ENCODE results near the gene PARD3.

Gene PARD3

GRCh38 chr10:34593374-34593890, 221.7 kb downstream of the PARD3 start:
- Histone ChIP-seq H3K4me3 (ENCODE audit: insufficient read depth, low read length, poor library complexity, severe bottlenecking) (no peak overlapping the region), H3K9me2 (replicated peaks; ENCODE audit: insufficient read depth, low read length) (no peaks in the 10 kb centered on the region), H3K36me3 (ENCODE audit: low read length) (no peaks in the 10 kb centered on the region), H3K4me2 (ENCODE audit: low read depth, low read length, poor library complexity, severe bottlenecking) (no peak overlapping the region), H3K79me2 (ENCODE audit: insufficient read depth, low read length) (no peaks in the 10 kb centered on the region), H3K27ac (ENCODE audit: low read depth, low read length) (no peak overlapping the region), H3K9ac (ENCODE audit: low read length) (no peak overlapping the region), H2AFZ (ENCODE audit: low read depth, low read length, severe bottlenecking) (no peak overlapping the region), H3K27me3 (ENCODE audit: low read length) (no peaks in the 10 kb centered on the region), H4K20me1 (ENCODE audit: low read depth, low read length) (no peaks in the 10 kb centered on the region), H3F3A (ENCODE audit: insufficient read depth) (no peaks in the 10 kb centered on the region), H3K9me3 (ENCODE audit: insufficient read depth, low read length) (no peaks in the 10 kb centered on the region)
- TF ChIP-seq CTCF (IDR thresholded peaks at IDR 0.05; ENCODE audit: insufficient read depth, low read length, poor library complexity, severe bottlenecking) = no peak
- no peak for TF ChIP-seq EZH2phosphoT487 (conservative IDR thresholded peaks at IDR 0.05; ENCODE audit: low read length)

- no peak overlapping the region for H3K27ac ChIP-seq (ENCODE audit: low read depth, low read length)
- no peak overlapping the region for H2AFZ ChIP-seq (ENCODE audit: low read depth, low read length, severe bottlenecking)
- H3K4me3 ChIP-seq (ENCODE audit: insufficient read depth, low read length, poor library complexity, severe bottlenecking) = no peak overlapping the region
- TF ChIP-seq EZH2phosphoT487 (conservative IDR thresholded peaks at IDR 0.05; ENCODE audit: low read length) = no peak
- H3K9me3 ChIP-seq (ENCODE audit: insufficient read depth, low read length) = no peaks in the 10 kb centered on the region
- H3K9me2 ChIP-seq (replicated peaks; ENCODE audit: insufficient read depth, low read length) = no peaks in the 10 kb centered on the region
- no peaks in the 10 kb centered on the region for H3K27me3 ChIP-seq (ENCODE audit: low read length)
- no peaks in the 10 kb centered on the region for H3F3A ChIP-seq (ENCODE audit: insufficient read depth)
- H3K36me3 ChIP-seq (ENCODE audit: low read length) = no peaks in the 10 kb centered on the region
- no peaks in the 10 kb centered on the region for H4K20me1 ChIP-seq (ENCODE audit: low read depth, low read length)
- no peaks in the 10 kb centered on the region for H3K79me2 ChIP-seq (ENCODE audit: insufficient read depth, low read length)
- no peak overlapping the region for H3K9ac ChIP-seq (ENCODE audit: low read length)
- H3K4me2 ChIP-seq (ENCODE audit: low read depth, low read length, poor library complexity, severe bottlenecking) = no peak overlapping the region
Observed at GRCh38 chr10:34590793-34591192, 224.3 kb downstream of the PARD3 start.

DNA sequence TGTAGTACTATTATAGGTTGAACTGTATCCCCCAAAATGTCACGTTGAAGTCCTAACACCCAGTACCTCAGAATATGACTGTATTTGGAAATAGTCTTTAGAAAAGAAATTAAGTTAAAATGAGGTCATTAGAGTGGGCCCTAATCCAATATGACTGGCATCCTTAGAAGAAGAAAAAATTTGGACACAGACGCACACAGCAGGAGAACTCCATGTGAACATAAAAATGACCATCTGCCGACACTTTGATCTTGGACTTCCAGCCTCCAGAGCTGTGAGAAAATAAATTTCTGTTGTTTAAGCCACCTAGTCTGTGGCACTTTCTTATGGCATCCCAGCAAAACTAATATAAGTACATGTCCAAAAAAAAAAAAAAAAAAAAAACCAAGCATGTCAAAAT, 225.8 kb downstream of the PARD3 start:
- Histone ChIP-seq H3K9ac (ENCODE audit: low read length) (no peak overlapping the region), H2AFZ (ENCODE audit: low read depth, low read length, severe bottlenecking) (no peak overlapping the region), H3F3A (ENCODE audit: insufficient read depth) (no peaks in the 10 kb centered on the region), H3K4me2 (ENCODE audit: low read depth, low read length, poor library complexity, severe bottlenecking) (no peak overlapping the region), H3K79me2 (ENCODE audit: insufficient read depth, low read length) (no peaks in the 10 kb centered on the region), H4K20me1 (ENCODE audit: low read depth, low read length) (no peaks in the 10 kb centered on the region), H3K27me3 (ENCODE audit: low read length) (no peaks in the 10 kb centered on the region), H3K9me2 (replicated peaks; ENCODE audit: insufficient read depth, low read length) (no peaks in the 10 kb centered on the region), H3K27ac (ENCODE audit: low read depth, low read length) (no peak overlapping the region), H3K9me3 (ENCODE audit: insufficient read depth, low read length) (no peaks in the 10 kb centered on the region), H3K4me3 (ENCODE audit: insufficient read depth, low read length, poor library complexity, severe bottlenecking) (no peak overlapping the region), H3K36me3 (ENCODE audit: low read length) (no peaks in the 10 kb centered on the region)
- TF ChIP-seq EZH2phosphoT487 (conservative IDR thresholded peaks at IDR 0.05; ENCODE audit: low read length) (no peak), CTCF (IDR thresholded peaks at IDR 0.05; ENCODE audit: insufficient read depth, low read length, poor library complexity, severe bottlenecking) (no peak)

DNA sequence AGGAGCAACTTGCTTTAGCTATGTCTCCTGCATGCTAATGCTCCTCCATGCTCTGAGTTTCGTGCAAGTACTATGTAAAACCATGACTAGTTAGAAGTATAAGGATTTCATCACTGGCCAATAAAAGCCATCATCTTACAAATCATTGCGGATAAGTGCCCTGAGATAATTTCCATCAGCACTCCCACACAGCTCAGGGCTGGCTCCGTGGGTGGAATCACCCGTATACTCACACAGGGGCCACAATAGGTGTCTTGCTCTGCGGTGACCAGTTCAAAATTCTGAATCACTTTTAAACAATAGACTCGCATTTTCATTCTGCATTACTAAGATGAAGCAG, 227.4 kb downstream of the PARD3 start:
- H3K9me2 ChIP-seq (replicated peaks; ENCODE audit: insufficient read depth, low read length) = no peaks in the 10 kb centered on the region
- no peak overlapping the region for H2AFZ ChIP-seq (ENCODE audit: low read depth, low read length, severe bottlenecking)
- no peak overlapping the region for H3K9ac ChIP-seq (ENCODE audit: low read length)
- no peaks in the 10 kb centered on the region for H3F3A ChIP-seq (ENCODE audit: insufficient read depth)
- no peak overlapping the region for H3K4me2 ChIP-seq (ENCODE audit: low read depth, low read length, poor library complexity, severe bottlenecking)
- TF ChIP-seq EZH2phosphoT487 (conservative IDR thresholded peaks at IDR 0.05; ENCODE audit: low read length) (no peak), CTCF (IDR thresholded peaks at IDR 0.05; ENCODE audit: insufficient read depth, low read length, poor library complexity, severe bottlenecking) (no peak)
- H3K27ac ChIP-seq (ENCODE audit: low read depth, low read length) = no peak overlapping the region
- H3K4me3 ChIP-seq (ENCODE audit: insufficient read depth, low read length, poor library complexity, severe bottlenecking) = no peak overlapping the region
- H3K79me2 ChIP-seq (ENCODE audit: insufficient read depth, low read length) = no peaks in the 10 kb centered on the region
- H3K9me3 ChIP-seq (ENCODE audit: insufficient read depth, low read length) = no peaks in the 10 kb centered on the region
- no peaks in the 10 kb centered on the region for H3K36me3 ChIP-seq (ENCODE audit: low read length)
- no peaks in the 10 kb centered on the region for H3K27me3 ChIP-seq (ENCODE audit: low read length)
- H4K20me1 ChIP-seq (ENCODE audit: low read depth, low read length) = no peaks in the 10 kb centered on the region
